CD14-positive monocyte (primary cell): ENCODE results near the gene TKT. TPM values are rescaled to one million over a fixed set of nuclear protein-coding genes. Genes with fewer than 3 reads are reported as not detected.

ENCODE experiments used
- DNase-seq, 3 donors: peaks; one replicate each; pipeline ENCODE4 v3.0.0-alpha.2; 2011 to 2022
- H2AFZ ChIP-seq: 2 replicates; pipeline ENCODE4 v1.6.0; 2012; ENCODE audit warnings: mild to moderate bottlenecking, low read depth, low read length, inconsistent platforms; ENCODE audit not compliant: insufficient read depth, poor library complexity, severe bottlenecking
- H3K27ac ChIP-seq, 2 donors: 1 replicate in 1 of 2; 2 replicates in 1 of 2; pipeline ENCODE4 v1.5.1; 2012 to 2013; ENCODE audit warnings: low read length in 2 of 2, control low read depth in 1 of 2, inconsistent platforms in 1 of 2, low read depth in 1 of 2, mild to moderate bottlenecking in 1 of 2
- H3K27me3 ChIP-seq, 2 donors: one replicate each; pipeline versions ENCODE4 v1.6.0 to v1.6.1; 2011 to 2013; ENCODE audit warnings: low read length in 2 of 2; ENCODE audit not compliant: control insufficient read depth in 2 of 2, insufficient read depth in 2 of 2
- H3K36me3 ChIP-seq, 2 donors: replicated peaks in 1 of 2; 1 replicate in 1 of 2; 2 replicates in 1 of 2; pipeline versions ENCODE4 v1.5.1 to v1.6.1; 2012 to 2013; ENCODE audit warnings: low read length in 2 of 2, control low read depth in 1 of 2, inconsistent platforms in 1 of 2, mild to moderate bottlenecking in 1 of 2; ENCODE audit not compliant: insufficient read depth in 2 of 2, control insufficient read depth in 1 of 2
- H3K4me1 ChIP-seq, 2 donors: 1 replicate in 1 of 2; 2 replicates in 1 of 2; pipeline versions ENCODE4 v1.5.1 to v1.6.1; 2012 to 2013; ENCODE audit warnings: low read length in 2 of 2, control low read depth in 1 of 2, inconsistent platforms in 1 of 2, mild to moderate bottlenecking in 1 of 2, moderate library complexity in 1 of 2; ENCODE audit not compliant: insufficient read depth in 2 of 2, control insufficient read depth in 1 of 2
- H3K4me2 ChIP-seq: replicated peaks from 2 replicates; pipeline ENCODE3; 2012; ENCODE audit warnings: low read length, moderate library complexity, mild to moderate bottlenecking; ENCODE audit not compliant: poor library complexity, severe bottlenecking; ENCODE audit errors: extremely low read depth
- H3K4me3 ChIP-seq, 3 experiments: fragments of 200-600 bp in 1 of 3; sonication (generic) in 1 of 3; replicated peaks in 1 of 3; 1 replicate in 2 of 3; 2 replicates in 1 of 3; pipeline ENCODE4 v1.5.1; 2011 to 2013; ENCODE audit warnings: low read length in 3 of 3, mild to moderate bottlenecking in 3 of 3, control low read depth in 2 of 3, low read depth in 2 of 3, inconsistent platforms in 1 of 3, moderate library complexity in 1 of 3
- H3K79me2 ChIP-seq: 2 replicates; pipeline ENCODE4 v1.6.0; 2012; ENCODE audit warnings: mild to moderate bottlenecking, control low read depth, inconsistent platforms, low read length, moderate library complexity; ENCODE audit not compliant: insufficient read depth
- H3K9ac ChIP-seq: 2 replicates; pipeline ENCODE4 v1.6.0; 2017; ENCODE audit warnings: low read length, mild to moderate bottlenecking; ENCODE audit not compliant: insufficient read depth, poor library complexity, severe bottlenecking
- H3K9me3 ChIP-seq, 2 donors: replicated peaks in 1 of 2; 1 replicate in 1 of 2; 2 replicates in 1 of 2; pipeline versions ENCODE4 v1.5.1 to v1.6.1; 2012 to 2013; ENCODE audit warnings: low read length in 2 of 2, control low read depth in 1 of 2; ENCODE audit not compliant: control insufficient read depth in 1 of 2, insufficient read depth in 1 of 2
- H4K20me1 ChIP-seq: 2 replicates; pipeline ENCODE4 v1.6.0; 2012; ENCODE audit warnings: mild to moderate bottlenecking, low read length, control low read depth, moderate library complexity; ENCODE audit not compliant: insufficient read depth
- H3K27ac Mint-ChIP-seq, 7 donors: one replicate each; pipeline ENCODE4 v1.8.0; 2020; ENCODE audit warnings: mild to moderate bottlenecking in 7 of 7, mixed read lengths in 7 of 7, moderate library complexity in 6 of 7, inconsistent platforms in 2 of 7
- H3K27me3 Mint-ChIP-seq, 3 donors: one replicate each; pipeline ENCODE4 v1.8.0; 2021 to 2022; ENCODE audit warnings: low read depth in 3 of 3, mild to moderate bottlenecking in 3 of 3, mixed read lengths in 3 of 3, moderate library complexity in 3 of 3, inconsistent platforms in 1 of 3
- H3K36me3 Mint-ChIP-seq, 2 donors: one replicate each; pipeline ENCODE4 v1.8.0; 2020; ENCODE audit warnings: mixed read lengths in 2 of 2, inconsistent platforms in 1 of 2, mild to moderate bottlenecking in 1 of 2
- H3K4me1 Mint-ChIP-seq: one replicate; pipeline ENCODE4 v1.8.0; 2020; ENCODE audit warnings: mild to moderate bottlenecking, mixed read lengths
- H3K4me3 Mint-ChIP-seq, 2 donors: one replicate each; pipeline ENCODE4 v1.8.0; 2020; ENCODE audit warnings: mild to moderate bottlenecking in 2 of 2, mixed read lengths in 2 of 2, moderate library complexity in 1 of 2
- H3K9me3 Mint-ChIP-seq, 7 donors: one replicate each; pipeline ENCODE4 v1.8.0; 2020 to 2022; ENCODE audit warnings: mixed read lengths in 7 of 7, mild to moderate bottlenecking in 6 of 7, moderate library complexity in 6 of 7, inconsistent platforms in 2 of 7
- CTCF ChIP-seq: fragments of 200-600 bp; IDR thresholded peaks from one replicate; pipeline ENCODE4 v1.8.0; 2022; ENCODE audit warnings: antibody characterized with exemption, mild to moderate bottlenecking
- WGBS: methylation state at CpG from one replicate; pipeline ENCODE4 v1.1.5; 2013; ENCODE audit warnings: missing lambda C conversion rate; ENCODE audit not compliant: insufficient coverage; 5-methylcytosine and 5-hydroxymethylcytosine counted together
- intact Hi-C, 2 donors: fragments of 100-400 bp; cut with micrococcal nuclease; formaldehyde crosslinking; loops; one replicate each; pipeline versions ENCODE4 v1.15.0 to v1.15.1; 2023
- polyA plus RNA-seq, 3 donors: library from polyadenylated mRNA; depleted of rRNA in 1 of 3; unstranded in 2 of 3; stranded (reverse) in 1 of 3; fragments of 300-500 nt in 2 of 3; fragments of >200 nt in 1 of 3; fragmentation: Illumina TruSeq in 2 of 3; gene quantifications; 1 replicate in 2 of 3; 2 replicates in 1 of 3; pipeline ENCODE4 v1.2.3, GENCODE V29; 2012 to 2021

TKT gene
- polyA plus RNA-seq, 3 donors = 496 to 582 (median 562) TPM

DNA sequence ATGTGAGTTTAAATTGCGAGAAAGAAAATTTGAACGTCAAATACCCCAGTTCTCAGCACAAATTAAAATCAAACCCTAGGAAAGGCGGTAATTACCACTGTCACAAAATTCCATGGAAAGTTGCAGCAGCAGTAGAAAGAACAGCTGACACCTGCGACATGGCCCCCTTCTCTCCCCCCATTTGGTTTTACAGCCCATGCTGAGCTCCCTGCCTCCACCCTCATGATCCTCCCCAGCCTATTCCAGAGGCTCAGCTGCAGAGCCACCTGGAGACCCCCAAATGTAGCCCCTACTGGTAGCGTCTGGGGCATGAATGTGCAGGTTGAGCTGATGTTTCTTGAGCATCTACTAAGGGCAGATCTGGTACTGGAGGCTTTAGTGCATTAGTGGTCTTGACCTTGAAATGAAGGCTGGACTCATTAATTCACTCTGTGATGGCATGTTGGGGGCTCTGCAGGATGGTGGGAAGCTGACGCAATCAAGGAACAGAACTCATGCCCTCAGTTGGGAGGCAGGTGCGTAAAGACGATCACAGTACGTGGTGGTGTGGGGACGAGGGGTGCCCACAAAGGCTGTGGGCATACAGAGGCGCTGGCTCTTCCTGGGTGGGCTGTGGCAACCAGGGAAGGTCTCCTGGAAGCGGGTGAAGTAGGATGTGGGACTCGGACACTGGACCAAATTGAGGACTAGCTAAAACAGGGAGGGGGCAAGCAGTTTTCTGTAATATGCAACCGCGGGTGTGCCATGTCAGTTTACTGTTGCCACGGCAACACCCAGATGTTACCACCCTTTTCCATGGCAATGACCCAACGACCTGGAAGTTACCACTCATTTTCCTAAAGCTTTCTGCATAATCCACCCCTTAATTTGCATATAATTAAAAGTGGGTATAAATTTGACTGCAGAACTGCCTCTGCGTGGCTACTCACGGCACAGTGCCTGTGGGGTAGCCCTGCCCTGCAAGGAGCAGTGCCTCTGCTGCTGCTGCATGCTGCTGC, 55.0 kb downstream of the TKT start:
- Histone ChIP-seq H4K20me1 (peaks cover 9% of the 10 kb centered on the region), H2AFZ (no peak overlapping the region), H3K9me3 (no peaks in the 10 kb centered on the region), H3K27me3 (no peaks in the 10 kb centered on the region), H3K4me3 (no peak overlapping the region), H3K79me2 (no peaks in the 10 kb centered on the region), H3K36me3 (peaks cover 4 to 18% of the 10 kb centered on the region in 2 donors), H3K9ac (no peak overlapping the region), H3K27ac (no peak overlapping the region), H3K4me1 (peaks cover 13% of the 10 kb centered on the region in 2 donors), H3K4me2 (no peak overlapping the region)
- TF ChIP-seq CTCF = no peak
- Mint-ChIP-seq H3K27me3 (peaks cover 1 to 6% (median 2%) of the 10 kb centered on the region in 3 donors), H3K9me3 (no peaks in the 10 kb centered on the region), H3K4me3 (no peak overlapping the region), H3K36me3 (peaks cover 9 to 15% of the 10 kb centered on the region in 2 donors), H3K4me1 (peaks cover 17% of the 10 kb centered on the region), H3K27ac (peak overlapping the region in 1 of 7 donors; percentile 28)
- intact Hi-C loops = no loop called here
- no peak for DNase-seq
- 77% methylated on average over 15 of the region's 19 CpGs for WGBS

GRCh38 chr3:53199834-53200233, 56.0 kb downstream of the TKT start:
- no peak for TF ChIP-seq CTCF
- Histone ChIP-seq H2AFZ (no peak overlapping the region), H3K4me3 (no peak overlapping the region), H3K4me2 (no peak overlapping the region), H3K79me2 (no peaks in the 10 kb centered on the region), H3K4me1 (peaks cover 18 to 23% of the 10 kb centered on the region in 2 donors), H4K20me1 (peaks cover 19% of the 10 kb centered on the region), H3K36me3 (peaks cover 4 to 20% of the 10 kb centered on the region in 2 donors), H3K9me3 (no peaks in the 10 kb centered on the region), H3K27me3 (no peaks in the 10 kb centered on the region), H3K9ac (no peak overlapping the region), H3K27ac (no peak overlapping the region)
- no peaks in the 10 kb centered on the region for H3K9me3 Mint-ChIP-seq
- peaks cover 27% of the 10 kb centered on the region for H3K4me1 Mint-ChIP-seq
- H3K4me3 Mint-ChIP-seq = no peak overlapping the region
- WGBS = 75% methylated on average over 1 of the region's 3 CpGs
- no peak for DNase-seq
- peaks cover 2 to 6% (median 3%) of the 10 kb centered on the region in 3 donors for H3K27me3 Mint-ChIP-seq
- no peak overlapping the region for H3K27ac Mint-ChIP-seq
- H3K36me3 Mint-ChIP-seq = peaks cover 9 to 14% of the 10 kb centered on the region in 2 donors
- intact Hi-C loops = loop anchor here (5.0 kb wide), 2 partner anchors 68 to 88 kb away; partner anchors contain the start of gene RFT1 (in 2 of the 2)
